ENCODE measurements around the gene PDCD1LG2.
"Not testable (repeated sequence)": the region's sequence is repeated elsewhere in the genome, so short reads cannot be mapped to it uniquely, and the experiment has no call there.

PDCD1LG2 gene

GRCh38 chr9:5492965-5493678, 17.2 kb upstream of the PDCD1LG2 start:
- Histone ChIP-seq H4K20me1 (ENCODE audit: insufficient read depth, low read length) (no peaks in the 10 kb centered on the region), H3K9ac (ENCODE audit: low read length) (no peak overlapping the region), H3K4me3 (ENCODE audit: low read length) (peak overlapping the region; percentile 22; the same call in 1 of the 2 replicates), H3F3A (ENCODE audit: insufficient read depth, low read length) (peaks cover 18% of the 10 kb centered on the region), H3K4me2 (ENCODE audit: low read depth, low read length) (peak overlapping the region; percentile 86), H3K27me3 (replicated peaks; ENCODE audit: insufficient read depth, low read length) (no peaks in the 10 kb centered on the region), H3K9me2 (replicated peaks; ENCODE audit: insufficient read depth, low read length) (no peaks in the 10 kb centered on the region), H3K79me2 (ENCODE audit: low read length) (no peaks in the 10 kb centered on the region), H2AFZ (ENCODE audit: low read length) (peak overlapping the region; percentile 49), H3K27ac (ENCODE audit: low read length) (peak overlapping the region; percentile 94), H3K4me1 (ENCODE audit: low read length) (peaks cover 17% of the 10 kb centered on the region), H3K36me3 (replicated peaks; ENCODE audit: insufficient read depth, low read length) (no peaks in the 10 kb centered on the region), H3K9me3 (replicated peaks; ENCODE audit: insufficient read depth, low read length) (no peaks in the 10 kb centered on the region)
- TF ChIP-seq EZH2phosphoT487 (IDR thresholded peaks at IDR 0.05; ENCODE audit: low read length) (no peak), EZH2 (optimal IDR thresholded peaks at IDR 0.05; ENCODE audit: low read depth, low read length) (no peak)
- TF ChIP-seq, protein P1, sequence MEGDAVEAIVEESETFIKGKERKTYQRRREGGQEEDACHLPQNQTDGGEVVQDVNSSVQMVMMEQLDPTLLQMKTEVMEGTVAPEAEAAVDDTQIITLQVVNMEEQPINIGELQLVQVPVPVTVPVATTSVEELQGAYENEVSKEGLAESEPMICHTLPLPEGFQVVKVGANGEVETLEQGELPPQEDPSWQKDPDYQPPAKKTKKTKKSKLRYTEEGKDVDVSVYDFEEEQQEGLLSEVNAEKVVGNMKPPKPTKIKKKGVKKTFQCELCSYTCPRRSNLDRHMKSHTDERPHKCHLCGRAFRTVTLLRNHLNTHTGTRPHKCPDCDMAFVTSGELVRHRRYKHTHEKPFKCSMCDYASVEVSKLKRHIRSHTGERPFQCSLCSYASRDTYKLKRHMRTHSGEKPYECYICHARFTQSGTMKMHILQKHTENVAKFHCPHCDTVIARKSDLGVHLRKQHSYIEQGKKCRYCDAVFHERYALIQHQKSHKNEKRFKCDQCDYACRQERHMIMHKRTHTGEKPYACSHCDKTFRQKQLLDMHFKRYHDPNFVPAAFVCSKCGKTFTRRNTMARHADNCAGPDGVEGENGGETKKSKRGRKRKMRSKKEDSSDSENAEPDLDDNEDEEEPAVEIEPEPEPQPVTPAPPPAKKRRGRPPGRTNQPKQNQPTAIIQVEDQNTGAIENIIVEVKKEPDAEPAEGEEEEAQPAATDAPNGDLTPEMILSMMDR (IDR thresholded peaks at IDR 0.05; ENCODE audit: low read length), result no peak
- peak; percentile 53 for DNase-seq

DNA sequence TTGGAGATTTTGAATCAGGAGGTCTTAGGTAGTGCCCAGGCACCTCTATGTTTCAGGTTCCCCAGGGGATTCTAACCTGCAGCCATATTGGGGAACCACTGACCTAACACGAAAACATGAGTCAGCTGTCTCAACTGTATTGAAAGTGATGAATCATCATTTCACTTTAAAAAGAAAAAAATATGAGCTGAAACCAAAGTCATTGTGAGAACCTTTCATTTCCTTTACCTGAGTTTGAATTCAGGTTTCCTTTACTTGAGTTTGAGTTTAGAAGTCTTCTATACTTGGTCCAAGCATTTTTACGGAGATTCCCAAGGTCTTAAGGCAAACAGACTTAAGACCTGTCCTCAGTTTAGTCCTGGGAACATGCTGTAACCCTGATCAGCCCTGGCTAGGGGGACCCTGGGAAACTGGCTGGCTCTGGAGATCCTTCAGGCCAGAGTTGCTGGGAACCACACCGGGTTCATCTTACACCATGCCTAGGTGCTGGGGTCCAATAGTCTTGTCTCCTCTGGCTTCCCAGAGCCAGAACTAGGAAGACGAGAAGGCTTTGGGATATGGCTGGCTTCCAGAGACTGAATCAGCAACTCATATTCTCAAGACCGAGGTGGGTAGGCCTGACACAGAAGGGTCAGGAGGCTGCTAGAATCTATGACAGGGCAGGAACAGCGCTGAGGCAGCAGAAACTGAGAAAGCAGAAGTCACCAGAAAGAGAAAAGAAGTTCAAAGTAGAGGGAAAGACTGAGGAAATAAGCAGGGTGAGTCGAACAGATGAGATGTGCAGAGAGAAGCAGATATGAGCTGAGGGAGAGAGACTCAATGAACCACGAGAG, 16.4 kb upstream of the PDCD1LG2 start:
- Histone ChIP-seq H3K4me1 (ENCODE audit: low read length) (peaks cover 17% of the 10 kb centered on the region), H3F3A (ENCODE audit: insufficient read depth, low read length) (peaks cover 18% of the 10 kb centered on the region), H3K36me3 (replicated peaks; ENCODE audit: insufficient read depth, low read length) (no peaks in the 10 kb centered on the region), H3K9me3 (replicated peaks; ENCODE audit: insufficient read depth, low read length) (no peaks in the 10 kb centered on the region), H3K4me2 (ENCODE audit: low read depth, low read length) (peak overlapping the region; percentile 86), H3K27ac (ENCODE audit: low read length) (peak overlapping the region; percentile 94), H2AFZ (ENCODE audit: low read length) (peak overlapping the region; percentile 49), H3K9ac (ENCODE audit: low read length) (peak overlapping the region; percentile 38), H3K9me2 (replicated peaks; ENCODE audit: insufficient read depth, low read length) (no peaks in the 10 kb centered on the region), H3K79me2 (ENCODE audit: low read length) (no peaks in the 10 kb centered on the region), H3K27me3 (replicated peaks; ENCODE audit: insufficient read depth, low read length) (no peaks in the 10 kb centered on the region), H4K20me1 (ENCODE audit: insufficient read depth, low read length) (no peaks in the 10 kb centered on the region), H3K4me3 (ENCODE audit: low read length) (peak overlapping the region; percentile 22)
- DNase-seq, result peak; percentile 89
- no peak for TF ChIP-seq EZH2phosphoT487 (IDR thresholded peaks at IDR 0.05; ENCODE audit: low read length)
- TF ChIP-seq, protein P1 (IDR thresholded peaks at IDR 0.05; ENCODE audit: low read length), result no peak
- no peak for TF ChIP-seq EZH2 (optimal IDR thresholded peaks at IDR 0.05; ENCODE audit: low read depth, low read length)

GRCh38 chr9:5494765-5495164, 15.6 kb upstream of the PDCD1LG2 start:
- not testable (repeated sequence) for DNase-seq; H3K9me3 ChIP-seq (replicated peaks; ENCODE audit: insufficient read depth, low read length); H3K27me3 ChIP-seq (replicated peaks; ENCODE audit: insufficient read depth, low read length); H3K9ac ChIP-seq (ENCODE audit: low read length); H2AFZ ChIP-seq (ENCODE audit: low read length); H4K20me1 ChIP-seq (ENCODE audit: insufficient read depth, low read length); H3K27ac ChIP-seq (ENCODE audit: low read length); H3K4me3 ChIP-seq (ENCODE audit: low read length); H3K79me2 ChIP-seq (ENCODE audit: low read length); H3K36me3 ChIP-seq (replicated peaks; ENCODE audit: insufficient read depth, low read length); H3K9me2 ChIP-seq (replicated peaks; ENCODE audit: insufficient read depth, low read length)
- Histone ChIP-seq H3F3A (ENCODE audit: insufficient read depth, low read length) (peaks cover 18% of the 10 kb centered on the region), H3K4me1 (ENCODE audit: low read length) (peaks cover 17% of the 10 kb centered on the region), H3K4me2 (ENCODE audit: low read depth, low read length) (peak overlapping the region; percentile 86; the same call in 1 of the 2 replicates)
